HG02610 (cell line): ENCODE results near the gene KRTAP1-1.
"Not testable (repeated sequence)": the region's sequence is repeated elsewhere in the genome, so short reads cannot be mapped to it uniquely, and the experiment has no call there.

ENCODE experiments used
- ATAC-seq: cut with Tn5 transposase; IDR thresholded peaks from one replicate; pipeline ENCODE4 v1.9.1; 2021; ENCODE audit warnings: mild to moderate bottlenecking, moderate library complexity; ENCODE audit not compliant: unreplicated experiment

KRTAP1-1 gene

GRCh38 chr17:41057547-41057946, 16.3 kb upstream of the KRTAP1-1 start:
- ATAC-seq, result no peak

- ATAC-seq, result not testable (repeated sequence)
Measured at GRCh38 chr17:41055130-41055529, 13.9 kb upstream of the KRTAP1-1 start, which contains the start of gene KRTAP2-2. Gene KRTAP2-2 (minus strand): TSS chr17:41055230. CDS start chr17:41055211, 19 bp downstream.

GRCh38 chr17:41054556-41054955, 13.3 kb upstream of the KRTAP1-1 start:
- ATAC-seq, result not testable (repeated sequence)

- ATAC-seq, result no peak
Measured at GRCh38 chr17:41054025-41054424, 12.8 kb upstream of the KRTAP1-1 start.

GRCh38 chr17:41052566-41052965, 11.3 kb upstream of the KRTAP1-1 start:
- no peak for ATAC-seq

- ATAC-seq, result no peak
Measured at GRCh38 chr17:41049110-41049509, 7.9 kb upstream of the KRTAP1-1 start.

- no peak for ATAC-seq
Measured at GRCh38 chr17:41048441-41048840, 7.2 kb upstream of the KRTAP1-1 start.

GRCh38 chr17:41046735-41047465, 5.7 kb upstream of the KRTAP1-1 start, which contains the start of gene KRTAP2-1:
Gene KRTAP2-1 (minus strand): TSS chr17:41047316. CDS start chr17:41047267, 49 bp downstream.
- ATAC-seq, result not testable (repeated sequence)

GRCh38 chr17:41042953-41043352, 1.7 kb upstream of the KRTAP1-1 start:
- ATAC-seq, result no peak

- no peak for ATAC-seq
Measured at GRCh38 chr17:41037853-41038350, 3.3 kb downstream of the KRTAP1-1 start.

- not testable (repeated sequence) for ATAC-seq
Measured at GRCh38 chr17:41034346-41034935, 6.8 kb downstream of the KRTAP1-1 start, which contains the start of gene KRTAP1-3. Gene KRTAP1-3 (minus strand): TSS chr17:41034874. CDS start chr17:41034821, 53 bp downstream.

- ATAC-seq, result no peak
Measured at GRCh38 chr17:41029633-41030245, 11.5 kb downstream of the KRTAP1-1 start, which contains the start of gene KRTAP1-4. Gene KRTAP1-4 (minus strand): TSS chr17:41030195. CDS start chr17:41030078, 117 bp downstream.

- no peak for ATAC-seq
Measured at GRCh38 chr17:41026715-41027471, 14.4 kb downstream of the KRTAP1-1 start, which contains the start of gene KRTAP1-5. Gene KRTAP1-5 (minus strand): TSS chr17:41027208. CDS start chr17:41027155, 53 bp downstream.

GRCh38 chr17:41024697-41025096, 16.6 kb downstream of the KRTAP1-1 start:
- no peak for ATAC-seq

GRCh38 chr17:41020336-41020735, 20.9 kb downstream of the KRTAP1-1 start:
- ATAC-seq, result no peak

- no peak for ATAC-seq
Measured at GRCh38 chr17:41019415-41019814, 21.8 kb downstream of the KRTAP1-1 start.

- no peak for ATAC-seq
Measured at GRCh38 chr17:41018541-41018940, 22.7 kb downstream of the KRTAP1-1 start.

GRCh38 chr17:41016578-41017215, 24.6 kb downstream of the KRTAP1-1 start:
- no peak for ATAC-seq

GRCh38 chr17:41015454-41015853, 25.8 kb downstream of the KRTAP1-1 start:
- ATAC-seq, result no peak

GRCh38 chr17:41013606-41014005, 27.6 kb downstream of the KRTAP1-1 start:
- ATAC-seq, result no peak
